Stimulated activated memory B cell treated with anti-CD40 and anti-IgM and Interleukin-4, amounts not matched to agents 10 μg/mL and 1 μg/mL and 100 μg/mL, for 72 hours (primary cell): Measurements from ENCODE around the gene OSBPL1A.
A peak's percentile ranks its signal among the peaks of the same experiment; 100 is the strongest.

Experiments
- ATAC-seq: fragments of 150-1000 bp; cut with Tn5 transposase; 2 replicates; pipeline ENCODE4 v1.10.0; 2021
- H3K27ac Mint-ChIP-seq: one replicate; pipeline ENCODE4 v1.8.0; 2022; ENCODE audit warnings: mild to moderate bottlenecking, mixed read lengths
- H3K27me3 Mint-ChIP-seq: one replicate; pipeline ENCODE4 v1.8.0; 2022; ENCODE audit warnings: mixed read lengths
- H3K36me3 Mint-ChIP-seq: one replicate; pipeline ENCODE4 v1.8.0; 2022; ENCODE audit warnings: mixed read lengths
- H3K4me1 Mint-ChIP-seq: one replicate; pipeline ENCODE4 v1.8.0; 2022; ENCODE audit warnings: mixed read lengths
- H3K4me3 Mint-ChIP-seq: one replicate; pipeline ENCODE4 v1.8.0; 2022; ENCODE audit warnings: mild to moderate bottlenecking, moderate library complexity, mixed read lengths
- H3K9me3 Mint-ChIP-seq: one replicate; pipeline ENCODE4 v1.8.0; 2022; ENCODE audit warnings: mixed read lengths

The OSBPL1A gene

GRCh38 chr18:24271381-24272228, 126.0 kb downstream of the OSBPL1A start:
- peak overlapping the region; percentile 68 for H3K4me3 Mint-ChIP-seq
- no peaks in the 10 kb centered on the region for H3K36me3 Mint-ChIP-seq
- no peaks in the 10 kb centered on the region for H3K4me1 Mint-ChIP-seq
- no peak overlapping the region for H3K27ac Mint-ChIP-seq
- peaks cover 62% of the 10 kb centered on the region for H3K27me3 Mint-ChIP-seq
- H3K9me3 Mint-ChIP-seq = peaks cover 5% of the 10 kb centered on the region
- peak; percentile 75 for ATAC-seq

GRCh38 chr18:24270937-24271380, 126.7 kb downstream of the OSBPL1A start:
- Mint-ChIP-seq H3K4me3 (no peak overlapping the region), H3K9me3 (peaks cover 8% of the 10 kb centered on the region), H3K27me3 (peaks cover 66% of the 10 kb centered on the region), H3K36me3 (no peaks in the 10 kb centered on the region), H3K27ac (no peak overlapping the region), H3K4me1 (no peaks in the 10 kb centered on the region)
- no peak for ATAC-seq

GRCh38 chr18:24270358-24270936, 127.2 kb downstream of the OSBPL1A start:
- no peaks in the 10 kb centered on the region for H3K4me1 Mint-ChIP-seq
- peaks cover 71% of the 10 kb centered on the region for H3K27me3 Mint-ChIP-seq
- no peak for ATAC-seq
- H3K36me3 Mint-ChIP-seq = no peaks in the 10 kb centered on the region
- H3K4me3 Mint-ChIP-seq = no peak overlapping the region
- no peak overlapping the region for H3K27ac Mint-ChIP-seq
- H3K9me3 Mint-ChIP-seq = peaks cover 11% of the 10 kb centered on the region

GRCh38 chr18:24268784-24269550, 128.7 kb downstream of the OSBPL1A start:
- Mint-ChIP-seq H3K9me3 (peaks cover 11% of the 10 kb centered on the region), H3K36me3 (no peaks in the 10 kb centered on the region), H3K27me3 (peaks cover 57% of the 10 kb centered on the region), H3K4me1 (no peaks in the 10 kb centered on the region), H3K4me3 (no peak overlapping the region), H3K27ac (no peak overlapping the region)
- ATAC-seq = no peak

- no peak for ATAC-seq
- no peak overlapping the region for H3K27ac Mint-ChIP-seq
- no peak overlapping the region for H3K4me3 Mint-ChIP-seq
- peaks cover 11% of the 10 kb centered on the region for H3K9me3 Mint-ChIP-seq
- H3K27me3 Mint-ChIP-seq = peaks cover 49% of the 10 kb centered on the region
- no peaks in the 10 kb centered on the region for H3K4me1 Mint-ChIP-seq
- no peaks in the 10 kb centered on the region for H3K36me3 Mint-ChIP-seq
Measured at GRCh38 chr18:24267878-24268277, 129.7 kb downstream of the OSBPL1A start.

GRCh38 chr18:24266131-24266530, 131.5 kb downstream of the OSBPL1A start:
- ATAC-seq = no peak
- Mint-ChIP-seq H3K27ac (no peak overlapping the region), H3K9me3 (peaks cover 11% of the 10 kb centered on the region), H3K4me3 (no peak overlapping the region), H3K4me1 (no peaks in the 10 kb centered on the region), H3K27me3 (peaks cover 35% of the 10 kb centered on the region), H3K36me3 (no peaks in the 10 kb centered on the region)

- no peaks in the 10 kb centered on the region for H3K36me3 Mint-ChIP-seq
- no peak for ATAC-seq
- H3K9me3 Mint-ChIP-seq = peaks cover 11% of the 10 kb centered on the region
- no peak overlapping the region for H3K27ac Mint-ChIP-seq
- no peak overlapping the region for H3K4me3 Mint-ChIP-seq
- H3K4me1 Mint-ChIP-seq = no peaks in the 10 kb centered on the region
- peaks cover 30% of the 10 kb centered on the region for H3K27me3 Mint-ChIP-seq
Measured at GRCh38 chr18:24265502-24266064, 132.0 kb downstream of the OSBPL1A start.

GRCh38 chr18:24263050-24263449, 134.6 kb downstream of the OSBPL1A start:
- Mint-ChIP-seq H3K27me3 (peaks cover 16% of the 10 kb centered on the region), H3K4me1 (no peaks in the 10 kb centered on the region), H3K27ac (no peak overlapping the region), H3K9me3 (peaks cover 6% of the 10 kb centered on the region), H3K4me3 (no peak overlapping the region), H3K36me3 (no peaks in the 10 kb centered on the region)
- no peak for ATAC-seq

- H3K9me3 Mint-ChIP-seq = peaks cover 6% of the 10 kb centered on the region
- no peak for ATAC-seq
Measured at GRCh38 chr18:24262087-24262486, 135.5 kb downstream of the OSBPL1A start.

GRCh38 chr18:24259869-24260641, 137.6 kb downstream of the OSBPL1A start:
- H3K9me3 Mint-ChIP-seq = no peaks in the 10 kb centered on the region
- no peak overlapping the region for H3K4me3 Mint-ChIP-seq
- H3K4me1 Mint-ChIP-seq = no peaks in the 10 kb centered on the region
- ATAC-seq = no peak
- H3K27me3 Mint-ChIP-seq = peaks cover 10% of the 10 kb centered on the region
- H3K27ac Mint-ChIP-seq = no peak overlapping the region
- H3K36me3 Mint-ChIP-seq = no peaks in the 10 kb centered on the region

More at GRCh38 chr18:24262087-24262486, 135.5 kb downstream of the OSBPL1A start:
- no peak overlapping the region for H3K4me3 Mint-ChIP-seq
- no peaks in the 10 kb centered on the region for H3K36me3 Mint-ChIP-seq
- H3K27ac Mint-ChIP-seq = no peak overlapping the region
- H3K27me3 Mint-ChIP-seq = peaks cover 18% of the 10 kb centered on the region
- H3K4me1 Mint-ChIP-seq = no peaks in the 10 kb centered on the region

- Mint-ChIP-seq H3K4me1 (no peaks in the 10 kb centered on the region), H3K9me3 (no peaks in the 10 kb centered on the region), H3K27ac (no peak overlapping the region), H3K4me3 (no peak overlapping the region), H3K36me3 (no peaks in the 10 kb centered on the region), H3K27me3 (peaks cover 47% of the 10 kb centered on the region)
- no peak for ATAC-seq
Measured at GRCh38 chr18:24254071-24254470, 143.6 kb downstream of the OSBPL1A start.

- ATAC-seq = no peak
- peaks cover 4% of the 10 kb centered on the region for H3K9me3 Mint-ChIP-seq
- no peaks in the 10 kb centered on the region for H3K36me3 Mint-ChIP-seq
- no peaks in the 10 kb centered on the region for H3K4me1 Mint-ChIP-seq
- H3K4me3 Mint-ChIP-seq = no peak overlapping the region
- no peak overlapping the region for H3K27ac Mint-ChIP-seq
- H3K27me3 Mint-ChIP-seq = peaks cover 34% of the 10 kb centered on the region
Measured at GRCh38 chr18:24249716-24250115, 147.9 kb downstream of the OSBPL1A start.

GRCh38 chr18:24248359-24248758, 149.3 kb downstream of the OSBPL1A start:
- Mint-ChIP-seq H3K36me3 (no peaks in the 10 kb centered on the region), H3K4me1 (no peaks in the 10 kb centered on the region), H3K27ac (no peak overlapping the region), H3K4me3 (no peak overlapping the region), H3K27me3 (peaks cover 24% of the 10 kb centered on the region), H3K9me3 (peaks cover 4% of the 10 kb centered on the region)
- ATAC-seq = no peak

GRCh38 chr18:24246143-24246542, 151.5 kb downstream of the OSBPL1A start:
- peak; percentile 63 for ATAC-seq

More at GRCh38 chr18:24246143-24246542, 151.5 kb downstream of the OSBPL1A start:
- Mint-ChIP-seq H3K27me3 (peaks cover 12% of the 10 kb centered on the region), H3K4me1 (no peaks in the 10 kb centered on the region), H3K36me3 (no peaks in the 10 kb centered on the region), H3K4me3 (no peak overlapping the region), H3K27ac (no peak overlapping the region), H3K9me3 (peaks cover 4% of the 10 kb centered on the region)
